A673 (cell line): ENCODE data around the gene CCDC80. TPM values are rescaled to one million over a fixed set of nuclear protein-coding genes. Genes with fewer than 3 reads are reported as not detected.

Experiments used
- BruUV-seq: library from RNA; stranded (reverse); fragments of 400-500 nt; replicated peaks from 2 replicates; lab custom pipeline; 2021; lab: Mats Ljungman, UMichigan
- CTCF ChIA-PET: fragments of 300-600 bp; sonication (Branson Sonifier 250); formaldehyde crosslinking; loops from one replicate; lab custom pipeline; 2022; ENCODE audit warnings: antibody characterized with exemption; lab: Charles Lee
- POLR2A ChIA-PET: fragments of 300-600 bp; sonication (Branson Sonifier 250); formaldehyde crosslinking; loops from one replicate; lab custom pipeline; 2022; ENCODE audit warnings: antibody characterized with exemption; ENCODE audit not compliant: low non-redundant PET; lab: Charles Lee
- DNase-seq: peaks from one replicate; pipeline ENCODE4 v3.0.0-alpha.2; 2015; ENCODE audit warnings: low spot score
- H3K27ac ChIP-seq: fragments of 200-600 bp; sonication (generic); 2 replicates; pipeline ENCODE4 v1.5.1; 2016; ENCODE audit warnings: mixed run types, low read depth, mild to moderate bottlenecking, mixed read lengths, antibody characterized with exemption, low read length; ENCODE audit not compliant: poor library complexity, severe bottlenecking
- H3K27me3 ChIP-seq: fragments of 200-600 bp; sonication (generic); replicated peaks from 2 replicates; pipeline ENCODE4 v1.6.1; 2017; ENCODE audit warnings: mixed run types, low read depth, mild to moderate bottlenecking, mixed read lengths, antibody characterized with exemption, low read length; ENCODE audit not compliant: insufficient read depth, poor library complexity
- H3K36me3 ChIP-seq: fragments of 200-600 bp; sonication (generic); 2 replicates; pipeline ENCODE4 v1.6.1; 2016; ENCODE audit warnings: mixed run types, mild to moderate bottlenecking, mixed read lengths, antibody characterized with exemption, low read length; ENCODE audit not compliant: insufficient read depth, poor library complexity, severe bottlenecking
- H3K4me1 ChIP-seq: fragments of 200-600 bp; sonication (generic); 2 replicates; pipeline ENCODE4 v1.6.1; 2017; ENCODE audit warnings: mixed run types, mild to moderate bottlenecking, mixed read lengths, antibody characterized with exemption, low read length; ENCODE audit not compliant: insufficient read depth, poor library complexity, severe bottlenecking
- H3K4me3 ChIP-seq: fragments of 200-600 bp; sonication (generic); 2 replicates; pipeline ENCODE4 v1.5.1; 2016; ENCODE audit warnings: low read depth, mixed run types, mild to moderate bottlenecking, mixed read lengths, low read length; ENCODE audit not compliant: poor library complexity, severe bottlenecking
- H3K9me3 ChIP-seq: fragments of 200-600 bp; sonication (generic); 2 replicates; pipeline ENCODE4 v1.6.1; 2016; ENCODE audit warnings: mixed run types, low read depth, mild to moderate bottlenecking, mixed read lengths, antibody characterized with exemption, low read length; ENCODE audit not compliant: poor library complexity, severe bottlenecking
- CTCF ChIP-seq: fragments of 300-800, 200-600 bp; sonication (generic); conservative IDR thresholded peaks from 2 replicates; pipeline ENCODE4 v1.5.1; 2017; ENCODE audit warnings: low read depth, mild to moderate bottlenecking, antibody characterized with exemption, low read length, moderate library complexity, mixed read lengths
- EZH2 ChIP-seq: fragments of 200-600 bp; sonication (generic); IDR thresholded peaks from 2 replicates; pipeline ENCODE4 v1.6.1; 2017; ENCODE audit warnings: borderline replicate concordance, low read depth, mild to moderate bottlenecking, mixed read lengths, antibody characterized with exemption, low read length; ENCODE audit not compliant: poor library complexity, severe bottlenecking
- intact Hi-C: fragments of 100-400 bp; cut with micrococcal nuclease; formaldehyde crosslinking; loops from one replicate; pipeline ENCODE4 v1.10.0; 2022; ENCODE audit not compliant: unreplicated experiment
- total RNA-seq: library from RNA; stranded (reverse); gene quantifications from 2 replicates; pipeline ENCODE4 v1.2.3, GENCODE V29; 2021

Gene CCDC80
- total RNA-seq, 1 experiment from 2014 or later, result 4.7 TPM

GRCh38 chr3:112675943-112676535 lies 35.1 kb upstream of the CCDC80 start:
- CTCF ChIA-PET, result no interaction called here
- no peaks in the 10 kb centered on the region for H3K9me3 ChIP-seq
- no peak overlapping the region for H3K27ac ChIP-seq
- POLR2A ChIA-PET, result no interaction called here
- H3K4me3 ChIP-seq, result no peak overlapping the region
- DNase-seq, result no peak
- no TSS peak for BruUV-seq
- no peaks in the 10 kb centered on the region for H3K4me1 ChIP-seq
- H3K36me3 ChIP-seq, result no peaks in the 10 kb centered on the region
- TF ChIP-seq EZH2 (no peak), CTCF (no peak)
- H3K27me3 ChIP-seq, result no peaks in the 10 kb centered on the region
- intact Hi-C loops, result no loop called here

GRCh38 chr3:112675349-112675748 lies 34.4 kb upstream of the CCDC80 start:
- TF ChIP-seq EZH2 (no peak), CTCF (no peak)
- POLR2A ChIA-PET, result no interaction called here

GRCh38 chr3:112672716-112673541 lies 32.0 kb upstream of the CCDC80 start:
- no peak for DNase-seq
- Histone ChIP-seq H3K27me3 (no peaks in the 10 kb centered on the region), H3K4me3 (no peak overlapping the region), H3K27ac (no peak overlapping the region), H3K4me1 (no peaks in the 10 kb centered on the region), H3K36me3 (no peaks in the 10 kb centered on the region), H3K9me3 (no peaks in the 10 kb centered on the region)
- no TSS peak for BruUV-seq
- intact Hi-C loops, result no loop called here
- ChIA-PET POLR2A (no interaction called here), CTCF (no interaction called here)
- TF ChIP-seq EZH2 (no peak), CTCF (no peak)

More at GRCh38 chr3:112675349-112675748, 34.4 kb upstream of the CCDC80 start:
- no TSS peak for BruUV-seq
- Histone ChIP-seq H3K27ac (no peak overlapping the region), H3K4me1 (no peaks in the 10 kb centered on the region), H3K27me3 (no peaks in the 10 kb centered on the region), H3K9me3 (no peaks in the 10 kb centered on the region), H3K36me3 (no peaks in the 10 kb centered on the region), H3K4me3 (no peak overlapping the region)
- CTCF ChIA-PET, result no interaction called here
- DNase-seq, result no peak
- intact Hi-C loops, result no loop called here
